Measurements from ENCODE around the gene PROM1.

Gene PROM1

GRCh38 chr4:16026160-16026761 lies 57.6 kb downstream of the PROM1 start:
- DNase-seq (ENCODE audit: low read depth in 2 of 2): no peak

GRCh38 chr4:16025268-16025667 lies 58.6 kb downstream of the PROM1 start:
- DNase-seq (ENCODE audit: low read depth in 2 of 2): no peak

- DNase-seq (ENCODE audit: low read depth in 2 of 2): no peak
These were observed 59.9 kb downstream of the PROM1 start for GRCh38 chr4:16023776-16024408.

- no peak for DNase-seq (ENCODE audit: low read depth in 2 of 2)
These were observed 61.8 kb downstream of the PROM1 start for GRCh38 chr4:16021804-16022560.

- DNase-seq (ENCODE audit: low read depth in 2 of 2): no peak
These were observed 64.2 kb downstream of the PROM1 start for GRCh38 chr4:16019649-16020048.

GRCh38 chr4:16018841-16019240 lies 65.0 kb downstream of the PROM1 start:
- no peak for DNase-seq (ENCODE audit: low read depth in 2 of 2)

- DNase-seq (ENCODE audit: low read depth in 2 of 2): no peak
These were observed 65.7 kb downstream of the PROM1 start for GRCh38 chr4:16018061-16018676.

GRCh38 chr4:16016536-16016935 lies 67.3 kb downstream of the PROM1 start:
- no peak for DNase-seq (ENCODE audit: low read depth in 2 of 2)

GRCh38 chr4:16011173-16011572 lies 72.7 kb downstream of the PROM1 start:
- no peak for DNase-seq (ENCODE audit: low read depth in 2 of 2)

- DNase-seq (ENCODE audit: low read depth in 2 of 2): no peak
These were observed 74.7 kb downstream of the PROM1 start for GRCh38 chr4:16009153-16009552.

- DNase-seq (ENCODE audit: low read depth in 2 of 2): no peak
These were observed 76.2 kb downstream of the PROM1 start for GRCh38 chr4:16007471-16008095.

GRCh38 chr4:16006771-16007446 lies 76.9 kb downstream of the PROM1 start:
- DNase-seq (ENCODE audit: low read depth in 2 of 2): no peak

GRCh38 chr4:16005676-16006075 lies 78.1 kb downstream of the PROM1 start:
- DNase-seq (ENCODE audit: low read depth in 2 of 2): no peak

GRCh38 chr4:16001484-16001858 lies 82.4 kb downstream of the PROM1 start:
- DNase-seq (ENCODE audit: low read depth in 2 of 2): peak; percentile 24 to 31

- no peak for DNase-seq (ENCODE audit: low read depth in 2 of 2)
These were observed 82.9 kb downstream of the PROM1 start for GRCh38 chr4:16000708-16001483.

GRCh38 chr4:15996773-15997172 lies 87.0 kb downstream of the PROM1 start:
- DNase-seq (ENCODE audit: low read depth in 2 of 2): no peak

GRCh38 chr4:15995826-15996225 lies 88.0 kb downstream of the PROM1 start:
- DNase-seq (ENCODE audit: low read depth in 2 of 2): no peak

GRCh38 chr4:15992167-15992485 lies 91.7 kb downstream of the PROM1 start:
- DNase-seq (ENCODE audit: low read depth in 2 of 2): no peak

- DNase-seq (ENCODE audit: low read depth in 2 of 2): no peak
These were observed 93.1 kb downstream of the PROM1 start for GRCh38 chr4:15990570-15991285.

- no peak for DNase-seq (ENCODE audit: low read depth in 2 of 2)
These were observed 94.4 kb downstream of the PROM1 start for GRCh38 chr4:15989424-15989823.
